ENCODE data around the gene ZBTB49.

The ZBTB49 gene

GRCh38 chr4:4330794-4331193, 40.7 kb downstream of the ZBTB49 start:
- no peak overlapping the region for H3K4me3 ChIP-seq (ENCODE audit: low read length)
- no peak for DNase-seq (ENCODE audit: low read depth)
- no peak for TF ChIP-seq CTCF (conservative IDR thresholded peaks at IDR 0.05; ENCODE audit: low read length)

GRCh38 chr4:4332529-4332928, 42.5 kb downstream of the ZBTB49 start:
- H3K4me3 ChIP-seq (ENCODE audit: low read length), result no peak overlapping the region
- no peak for TF ChIP-seq CTCF (conservative IDR thresholded peaks at IDR 0.05; ENCODE audit: low read length)
- DNase-seq (ENCODE audit: low read depth), result no peak

- DNase-seq (ENCODE audit: low read depth), result peak; percentile 98
- no peak for TF ChIP-seq CTCF (conservative IDR thresholded peaks at IDR 0.05; ENCODE audit: low read length)
- H3K4me3 ChIP-seq (ENCODE audit: low read length), result peak overlapping the region; percentile 17; the same call in 1 of the 2 replicates
These were observed 43.2 kb downstream of the ZBTB49 start for GRCh38 chr4:4333265-4333706.

GRCh38 chr4:4334798-4335520, 44.9 kb downstream of the ZBTB49 start:
- DNase-seq (ENCODE audit: low read depth), result peak; percentile 32
- TF ChIP-seq CTCF (conservative IDR thresholded peaks at IDR 0.05; ENCODE audit: low read length), result peak; percentile 84
- no peak overlapping the region for H3K4me3 ChIP-seq (ENCODE audit: low read length)

GRCh38 chr4:4338210-4339001, 48.4 kb downstream of the ZBTB49 start:
- DNase-seq (ENCODE audit: low read depth), result no peak
- TF ChIP-seq CTCF (conservative IDR thresholded peaks at IDR 0.05; ENCODE audit: low read length), result no peak

GRCh38 chr4:4339504-4340085, 49.5 kb downstream of the ZBTB49 start:
- no peak for DNase-seq (ENCODE audit: low read depth)
- TF ChIP-seq CTCF (conservative IDR thresholded peaks at IDR 0.05; ENCODE audit: low read length), result no peak

More at GRCh38 chr4:4338210-4339001, 48.4 kb downstream of the ZBTB49 start:
- no peak overlapping the region for H3K4me3 ChIP-seq (ENCODE audit: low read length)

More at GRCh38 chr4:4339504-4340085, 49.5 kb downstream of the ZBTB49 start:
- H3K4me3 ChIP-seq (ENCODE audit: low read length), result no peak overlapping the region

Measured in AG10803 (cell line).